ENCODE data around the gene SLC19A3. TPM values are rescaled to one million over a fixed set of nuclear protein-coding genes. Genes with fewer than 3 reads are reported as not detected.

The SLC19A3 gene
- total RNA-seq, 1 experiment from 2014 or later = not detected

DNA sequence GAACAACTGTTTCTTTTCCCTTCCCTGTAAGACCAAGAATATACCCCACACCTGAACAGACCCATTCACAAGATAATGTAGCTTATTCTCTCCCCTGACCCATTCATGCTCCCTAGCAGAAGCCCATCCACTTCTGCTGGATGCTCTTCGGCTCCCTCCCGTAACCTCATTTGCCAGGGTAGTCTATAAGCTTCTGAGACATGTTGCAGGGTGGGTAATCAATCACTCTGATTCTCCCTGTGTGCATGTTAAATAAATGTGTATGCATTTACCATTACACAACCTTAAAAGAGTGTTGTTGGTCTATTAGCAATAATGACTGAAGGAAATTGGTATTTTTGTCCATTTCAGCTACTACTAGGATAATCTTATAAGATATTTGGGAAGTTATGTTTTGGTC lies 1.3 kb downstream of the SLC19A3 start:
- Histone ChIP-seq H3K9ac (ENCODE audit: low read length) (no peak overlapping the region), H3K79me2 (ENCODE audit: low read length) (no peaks in the 10 kb centered on the region), H3K27me3 (ENCODE audit: low read length) (no peaks in the 10 kb centered on the region), H3K4me3 (ENCODE audit: low read length) (no peak overlapping the region), H4K20me1 (ENCODE audit: insufficient read depth, low read depth, low read length) (no peaks in the 10 kb centered on the region), H3K4me1 (ENCODE audit: low read length) (no peaks in the 10 kb centered on the region), H2AFZ (ENCODE audit: low read length) (no peak overlapping the region), H3K9me3 (ENCODE audit: low read length) (no peaks in the 10 kb centered on the region), H3K27ac (ENCODE audit: low read length) (no peak overlapping the region), H3K4me2 (ENCODE audit: low read depth, low read length, poor library complexity, severe bottlenecking) (no peak overlapping the region), H3K36me3 (ENCODE audit: insufficient read depth, low read length) (no peaks in the 10 kb centered on the region), H3K9me2 (replicated peaks; ENCODE audit: insufficient read depth, low read length) (no peaks in the 10 kb centered on the region)
- no peak for DNase-seq

DNA sequence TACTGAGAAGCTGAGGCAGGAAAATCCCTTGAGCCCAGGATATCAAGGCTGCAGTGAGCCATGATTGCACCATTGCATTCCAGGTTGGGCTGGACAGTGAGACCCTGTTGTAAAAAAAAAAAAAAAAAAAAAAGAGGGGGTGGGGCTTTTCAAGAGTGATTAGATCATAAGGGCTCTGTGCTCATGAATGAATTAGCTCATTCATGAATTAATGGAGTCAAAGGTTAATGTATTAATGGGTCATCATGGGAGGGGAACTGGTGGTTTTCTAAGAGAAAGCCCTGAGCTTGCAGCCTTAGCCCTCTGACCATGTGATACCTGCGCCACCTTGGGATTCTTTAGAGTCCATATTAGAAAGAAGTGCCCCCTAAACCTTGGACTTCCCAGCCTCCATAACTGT lies 4.5 kb downstream of the SLC19A3 start:
- no peaks in the 10 kb centered on the region for H3K36me3 ChIP-seq (ENCODE audit: insufficient read depth, low read length)
- DNase-seq = no peak
- H3K4me1 ChIP-seq (ENCODE audit: low read length) = no peaks in the 10 kb centered on the region
- no peaks in the 10 kb centered on the region for H3K27me3 ChIP-seq (ENCODE audit: low read length)
- no peak overlapping the region for H3K4me2 ChIP-seq (ENCODE audit: low read depth, low read length, poor library complexity, severe bottlenecking)
- H3K79me2 ChIP-seq (ENCODE audit: low read length) = no peaks in the 10 kb centered on the region
- no peak overlapping the region for H3K27ac ChIP-seq (ENCODE audit: low read length)
- no peak overlapping the region for H3K4me3 ChIP-seq (ENCODE audit: low read length)
- no peaks in the 10 kb centered on the region for H3K9me3 ChIP-seq (ENCODE audit: low read length)
- H3K9me2 ChIP-seq (replicated peaks; ENCODE audit: insufficient read depth, low read length) = no peaks in the 10 kb centered on the region
- H2AFZ ChIP-seq (ENCODE audit: low read length) = no peak overlapping the region
- no peak overlapping the region for H3K9ac ChIP-seq (ENCODE audit: low read length)
- H4K20me1 ChIP-seq (ENCODE audit: insufficient read depth, low read depth, low read length) = no peaks in the 10 kb centered on the region

DNA sequence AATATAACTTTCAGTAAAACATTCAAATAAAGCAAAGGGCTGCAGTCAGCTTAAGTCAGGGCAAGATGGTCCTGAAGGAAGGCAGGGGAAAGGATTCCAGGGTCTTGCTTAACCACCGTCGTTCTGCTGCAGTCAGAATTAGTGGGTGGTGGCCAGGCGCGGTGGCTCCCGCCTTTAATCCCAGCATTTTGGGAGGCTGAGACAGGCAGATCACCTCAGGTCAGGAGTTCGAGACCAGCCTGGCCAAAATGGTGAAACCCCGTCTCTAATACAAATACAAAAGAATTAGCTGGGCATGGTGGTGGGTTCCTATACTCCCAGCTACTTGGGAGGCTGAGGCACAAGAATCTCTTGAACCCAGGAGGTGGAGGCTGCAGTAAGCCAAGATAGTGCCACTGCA lies 6.8 kb downstream of the SLC19A3 start:
- H3K9ac ChIP-seq (ENCODE audit: low read length) = no peak overlapping the region
- no peak overlapping the region for H3K4me2 ChIP-seq (ENCODE audit: low read depth, low read length, poor library complexity, severe bottlenecking)
- no peaks in the 10 kb centered on the region for H3K9me3 ChIP-seq (ENCODE audit: low read length)
- no peaks in the 10 kb centered on the region for H3K9me2 ChIP-seq (replicated peaks; ENCODE audit: insufficient read depth, low read length)
- H3K27me3 ChIP-seq (ENCODE audit: low read length) = no peaks in the 10 kb centered on the region
- DNase-seq = no peak
- H3K79me2 ChIP-seq (ENCODE audit: low read length) = no peaks in the 10 kb centered on the region
- no peaks in the 10 kb centered on the region for H3K36me3 ChIP-seq (ENCODE audit: insufficient read depth, low read length)
- H3K4me1 ChIP-seq (ENCODE audit: low read length) = no peaks in the 10 kb centered on the region
- no peaks in the 10 kb centered on the region for H4K20me1 ChIP-seq (ENCODE audit: insufficient read depth, low read depth, low read length)
- no peak overlapping the region for H3K27ac ChIP-seq (ENCODE audit: low read length)
- H3K4me3 ChIP-seq (ENCODE audit: low read length) = no peak overlapping the region
- H2AFZ ChIP-seq (ENCODE audit: low read length) = no peak overlapping the region

DNA sequence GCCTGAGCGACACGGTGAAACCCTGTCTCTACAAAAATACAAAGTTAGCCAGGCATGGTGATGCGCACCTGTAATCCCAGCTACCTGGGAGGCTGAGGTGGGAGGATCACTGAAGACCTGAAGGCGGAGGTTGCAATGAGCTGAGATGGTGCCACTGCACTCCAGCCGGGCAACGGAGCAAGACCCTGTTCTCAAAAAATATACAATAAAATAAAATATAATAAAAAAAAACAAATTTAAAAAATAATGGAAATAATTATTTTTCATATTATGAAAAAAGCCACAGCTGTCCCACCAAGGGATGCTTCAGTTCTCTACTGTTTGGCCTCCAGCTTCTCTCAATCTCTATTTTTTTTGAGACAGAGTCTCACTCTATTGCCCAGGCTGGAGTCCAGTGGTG lies 10.4 kb downstream of the SLC19A3 start:
- no peak overlapping the region for H3K27ac ChIP-seq (ENCODE audit: low read length)
- no peak overlapping the region for H3K4me2 ChIP-seq (ENCODE audit: low read depth, low read length, poor library complexity, severe bottlenecking)
- H3K9ac ChIP-seq (ENCODE audit: low read length) = no peak overlapping the region
- H3K27me3 ChIP-seq (ENCODE audit: low read length) = no peaks in the 10 kb centered on the region
- no peak overlapping the region for H3K4me3 ChIP-seq (ENCODE audit: low read length)
- H3K9me2 ChIP-seq (replicated peaks; ENCODE audit: insufficient read depth, low read length) = no peaks in the 10 kb centered on the region
- H3K36me3 ChIP-seq (ENCODE audit: insufficient read depth, low read length) = no peaks in the 10 kb centered on the region
- no peak for DNase-seq
- H3K9me3 ChIP-seq (ENCODE audit: low read length) = no peaks in the 10 kb centered on the region
- no peaks in the 10 kb centered on the region for H3K79me2 ChIP-seq (ENCODE audit: low read length)
- H2AFZ ChIP-seq (ENCODE audit: low read length) = no peak overlapping the region
- no peaks in the 10 kb centered on the region for H4K20me1 ChIP-seq (ENCODE audit: insufficient read depth, low read depth, low read length)
- no peaks in the 10 kb centered on the region for H3K4me1 ChIP-seq (ENCODE audit: low read length)

DNA sequence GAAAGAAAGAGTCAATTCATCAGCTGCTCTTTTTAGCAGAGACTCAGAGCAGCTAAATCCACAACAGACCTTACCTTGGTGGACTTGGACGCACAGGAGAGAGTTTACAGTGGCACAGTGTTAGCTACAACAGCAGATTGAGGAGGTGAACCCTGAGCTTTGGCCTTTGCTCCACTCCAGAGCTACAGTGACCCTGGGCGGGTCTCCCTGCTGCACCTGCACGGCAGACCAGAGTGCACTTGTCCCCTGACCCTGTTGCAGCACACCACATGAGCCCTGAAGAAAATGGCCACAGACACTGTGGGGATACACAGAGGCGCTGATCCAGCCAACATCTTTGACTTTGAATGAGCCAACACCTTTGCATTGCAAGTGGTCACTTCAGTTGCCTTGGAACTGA lies 11.0 kb downstream of the SLC19A3 start:
- Histone ChIP-seq H3K36me3 (ENCODE audit: insufficient read depth, low read length) (no peaks in the 10 kb centered on the region), H3K4me2 (ENCODE audit: low read depth, low read length, poor library complexity, severe bottlenecking) (no peak overlapping the region), H3K27me3 (ENCODE audit: low read length) (no peaks in the 10 kb centered on the region), H3K9me2 (replicated peaks; ENCODE audit: insufficient read depth, low read length) (no peaks in the 10 kb centered on the region), H3K9me3 (ENCODE audit: low read length) (no peaks in the 10 kb centered on the region), H3K9ac (ENCODE audit: low read length) (no peak overlapping the region), H3K4me3 (ENCODE audit: low read length) (no peak overlapping the region), H3K4me1 (ENCODE audit: low read length) (no peaks in the 10 kb centered on the region), H2AFZ (ENCODE audit: low read length) (no peak overlapping the region), H3K79me2 (ENCODE audit: low read length) (no peaks in the 10 kb centered on the region), H4K20me1 (ENCODE audit: insufficient read depth, low read depth, low read length) (no peaks in the 10 kb centered on the region), H3K27ac (ENCODE audit: low read length) (no peak overlapping the region)
- no peak for DNase-seq

DNA sequence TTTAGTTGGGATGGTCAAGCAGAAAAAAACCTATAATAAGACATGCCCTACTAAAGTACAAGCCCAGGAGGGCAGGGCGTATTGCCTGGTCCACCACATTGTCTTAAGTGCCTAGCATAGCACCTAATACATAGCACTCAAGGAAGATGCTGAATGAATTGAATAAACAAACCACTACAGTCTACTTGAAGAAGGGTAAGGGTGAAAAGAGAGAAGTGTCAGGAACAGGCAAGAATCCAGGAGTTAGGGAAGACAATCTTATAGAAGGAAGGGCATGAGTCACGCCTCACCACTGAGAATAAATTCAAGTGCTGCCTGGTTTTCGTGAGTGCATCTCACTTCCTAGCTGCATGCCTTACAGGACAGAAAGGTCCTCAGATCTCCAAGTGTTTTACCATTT lies 13.9 kb downstream of the SLC19A3 start:
- Histone ChIP-seq H3K27ac (ENCODE audit: low read length) (no peak overlapping the region), H3K27me3 (ENCODE audit: low read length) (no peaks in the 10 kb centered on the region), H2AFZ (ENCODE audit: low read length) (no peak overlapping the region), H3K36me3 (ENCODE audit: insufficient read depth, low read length) (no peaks in the 10 kb centered on the region), H4K20me1 (ENCODE audit: insufficient read depth, low read depth, low read length) (no peaks in the 10 kb centered on the region), H3K79me2 (ENCODE audit: low read length) (no peaks in the 10 kb centered on the region), H3K4me1 (ENCODE audit: low read length) (no peaks in the 10 kb centered on the region), H3K9me2 (replicated peaks; ENCODE audit: insufficient read depth, low read length) (no peaks in the 10 kb centered on the region), H3K4me3 (ENCODE audit: low read length) (no peak overlapping the region), H3K9me3 (ENCODE audit: low read length) (no peaks in the 10 kb centered on the region), H3K4me2 (ENCODE audit: low read depth, low read length, poor library complexity, severe bottlenecking) (no peak overlapping the region), H3K9ac (ENCODE audit: low read length) (no peak overlapping the region)
- DNase-seq = no peak

DNA sequence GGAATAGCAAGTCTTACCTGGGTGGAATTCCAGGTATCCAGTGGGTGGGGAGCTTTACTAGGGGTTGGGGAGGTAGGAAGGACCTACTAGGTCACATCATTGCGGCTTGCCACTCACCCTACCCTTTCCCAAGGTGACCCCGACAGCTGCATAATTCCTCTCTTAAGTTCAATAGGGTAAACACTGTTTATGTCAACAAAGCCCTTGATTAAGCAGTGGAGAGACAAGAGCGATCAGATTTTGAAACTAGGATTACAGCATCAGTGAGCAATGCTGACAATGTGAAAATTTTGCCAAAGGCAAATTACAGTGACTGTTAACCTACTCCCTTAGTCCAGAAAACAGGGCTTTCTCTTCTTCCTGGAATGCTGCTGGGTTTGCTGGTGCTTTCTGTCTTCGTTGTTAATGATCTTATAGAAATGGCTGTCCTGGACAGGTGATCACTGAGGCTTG lies 14.5 kb downstream of the SLC19A3 start:
- no peaks in the 10 kb centered on the region for H4K20me1 ChIP-seq (ENCODE audit: insufficient read depth, low read depth, low read length)
- no peak overlapping the region for H2AFZ ChIP-seq (ENCODE audit: low read length)
- H3K27ac ChIP-seq (ENCODE audit: low read length) = no peak overlapping the region
- H3K4me3 ChIP-seq (ENCODE audit: low read length) = no peak overlapping the region
- no peaks in the 10 kb centered on the region for H3K9me3 ChIP-seq (ENCODE audit: low read length)
- no peaks in the 10 kb centered on the region for H3K36me3 ChIP-seq (ENCODE audit: insufficient read depth, low read length)
- no peak for DNase-seq
- no peaks in the 10 kb centered on the region for H3K9me2 ChIP-seq (replicated peaks; ENCODE audit: insufficient read depth, low read length)
- H3K9ac ChIP-seq (ENCODE audit: low read length) = no peak overlapping the region
- no peaks in the 10 kb centered on the region for H3K4me1 ChIP-seq (ENCODE audit: low read length)
- H3K79me2 ChIP-seq (ENCODE audit: low read length) = no peaks in the 10 kb centered on the region
- H3K27me3 ChIP-seq (ENCODE audit: low read length) = no peaks in the 10 kb centered on the region
- no peak overlapping the region for H3K4me2 ChIP-seq (ENCODE audit: low read depth, low read length, poor library complexity, severe bottlenecking)

DNA sequence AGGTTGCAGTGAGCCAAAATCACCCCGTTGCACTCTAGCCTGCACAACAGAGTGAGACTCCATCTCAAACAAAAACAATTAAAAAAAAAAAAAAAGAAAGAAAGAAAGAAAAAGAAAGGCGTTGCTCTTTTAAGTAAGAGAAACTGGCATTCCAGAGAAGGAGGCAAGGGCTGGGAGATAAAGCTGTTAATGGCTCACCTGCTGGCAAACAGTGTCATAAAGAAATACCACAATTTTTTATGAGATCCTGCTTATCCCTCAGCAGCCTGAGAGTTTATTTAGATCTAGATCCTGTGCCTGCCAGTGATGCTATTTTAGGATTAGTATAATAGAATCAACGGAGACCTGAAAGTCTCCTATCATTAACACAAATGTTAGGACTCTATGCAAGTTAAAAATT lies 16.3 kb downstream of the SLC19A3 start:
- no peaks in the 10 kb centered on the region for H3K9me2 ChIP-seq (replicated peaks; ENCODE audit: insufficient read depth, low read length)
- no peaks in the 10 kb centered on the region for H3K36me3 ChIP-seq (ENCODE audit: insufficient read depth, low read length)
- H3K4me3 ChIP-seq (ENCODE audit: low read length) = no peak overlapping the region
- H3K4me2 ChIP-seq (ENCODE audit: low read depth, low read length, poor library complexity, severe bottlenecking) = no peak overlapping the region
- H3K27ac ChIP-seq (ENCODE audit: low read length) = no peak overlapping the region
- H3K4me1 ChIP-seq (ENCODE audit: low read length) = no peaks in the 10 kb centered on the region
- H3K9ac ChIP-seq (ENCODE audit: low read length) = no peak overlapping the region
- DNase-seq = no peak
- no peak overlapping the region for H2AFZ ChIP-seq (ENCODE audit: low read length)
- no peaks in the 10 kb centered on the region for H3K79me2 ChIP-seq (ENCODE audit: low read length)
- no peaks in the 10 kb centered on the region for H3K9me3 ChIP-seq (ENCODE audit: low read length)
- H4K20me1 ChIP-seq (ENCODE audit: insufficient read depth, low read depth, low read length) = no peaks in the 10 kb centered on the region
- no peaks in the 10 kb centered on the region for H3K27me3 ChIP-seq (ENCODE audit: low read length)
